HG02884 (cell line): ENCODE measurements around the gene KCNQ1.

Experiments used
- ATAC-seq: cut with Tn5 transposase; IDR thresholded peaks from one replicate; pipeline ENCODE4 v1.9.1; 2021; ENCODE audit warnings: mild to moderate bottlenecking, moderate library complexity; ENCODE audit not compliant: unreplicated experiment

The KCNQ1 gene

DNA sequence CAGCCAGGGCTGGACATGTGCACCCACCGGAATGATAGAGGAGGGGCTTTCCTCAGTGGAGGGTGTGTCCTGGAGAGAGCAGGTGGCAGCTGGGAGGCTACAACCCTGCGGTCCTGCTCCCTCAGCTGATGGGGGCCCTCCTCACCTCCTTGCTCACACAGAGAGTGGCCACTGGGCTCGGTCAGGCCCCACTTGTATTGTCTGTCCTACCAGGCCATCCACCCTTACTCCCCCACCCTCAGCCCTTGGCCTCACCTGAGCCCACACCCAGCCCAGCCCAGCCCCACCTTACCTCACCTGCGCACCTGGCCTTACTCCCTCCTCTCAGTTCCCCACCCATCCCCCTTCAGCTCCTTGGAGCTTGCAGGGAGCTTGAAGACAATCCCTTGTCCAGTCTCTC is 3.6 kb upstream of the KCNQ1 start:
- no peak for ATAC-seq

- no peak for ATAC-seq
Observed at GRCh38 chr11:2442589-2442988, 2.2 kb upstream of the KCNQ1 start.

DNA sequence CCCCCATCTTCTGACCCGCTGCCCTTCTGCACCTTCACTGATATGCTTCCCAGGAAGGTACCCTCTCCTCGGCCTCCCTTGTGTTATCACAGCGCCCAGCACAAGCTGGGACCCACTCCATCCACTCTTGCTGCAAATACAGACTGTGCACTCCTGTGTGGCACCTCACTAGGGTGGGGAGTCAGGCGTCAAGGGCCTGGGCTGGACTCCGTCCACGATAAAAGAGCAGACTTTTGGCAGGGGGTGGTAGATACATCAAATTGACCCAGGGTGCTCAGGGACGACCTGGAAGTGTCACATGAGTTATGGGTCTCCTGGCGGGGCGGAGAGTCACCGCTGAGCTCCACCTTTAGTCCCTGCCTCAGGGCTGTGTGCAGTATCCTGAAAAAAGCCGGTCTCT is 1.4 kb upstream of the KCNQ1 start:
- ATAC-seq, result no peak

- ATAC-seq, result no peak
Observed at GRCh38 chr11:2443881-2444820, 657 bp upstream of the KCNQ1 start, which contains the start of gene TRPM5. TSS of gene TRPM5 (minus strand) at chr11:2444514. CDS start at chr11:2423036, 21,478 bp downstream.

DNA sequence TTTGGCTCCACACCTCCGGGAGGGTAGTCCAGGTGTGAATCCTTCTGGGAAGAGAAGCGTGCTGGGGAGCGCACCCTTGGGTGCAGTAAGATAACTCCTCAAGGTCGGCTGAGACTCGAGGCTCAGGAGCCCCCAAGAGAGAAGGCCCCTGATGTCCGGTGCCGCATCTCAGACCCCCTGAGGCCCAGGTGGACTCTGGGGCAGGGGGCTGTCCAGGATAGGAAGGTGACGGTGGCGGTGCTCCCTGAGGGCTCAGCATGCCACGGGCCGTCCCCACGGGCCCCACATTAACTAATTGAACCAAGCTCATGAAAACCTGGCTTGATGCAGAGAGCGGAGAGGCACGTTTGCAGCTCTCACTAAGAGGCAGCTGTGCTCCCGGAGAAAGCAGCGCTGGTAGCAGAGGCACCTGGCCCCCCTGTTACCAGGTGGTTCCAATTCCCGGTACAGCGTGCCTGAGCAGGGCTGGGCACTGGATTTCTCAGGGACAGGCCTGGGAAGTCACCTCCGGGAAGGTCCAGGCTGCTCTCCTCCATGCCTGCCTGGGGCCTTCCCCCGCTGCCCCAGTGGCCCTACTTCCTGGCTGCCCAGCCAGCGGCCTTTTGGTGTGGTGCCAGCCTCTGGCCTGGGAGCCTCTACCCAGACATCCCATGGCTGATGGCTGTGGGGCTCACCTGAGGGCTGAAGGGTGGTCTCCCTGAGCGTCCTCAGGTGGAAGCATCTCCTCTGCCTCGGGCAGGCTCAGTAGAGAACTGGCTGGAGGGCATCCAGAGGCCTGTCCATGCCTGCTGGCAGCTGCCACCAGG is 1.1 kb downstream of the KCNQ1 start:
- ATAC-seq, result no peak

- ATAC-seq, result no peak
Observed at GRCh38 chr11:2446590-2447252, 1.9 kb downstream of the KCNQ1 start.

- ATAC-seq, result no peak
Observed at GRCh38 chr11:2447253-2447950, 2.6 kb downstream of the KCNQ1 start.

GRCh38 chr11:2447951-2448650 is 3.3 kb downstream of the KCNQ1 start:
- ATAC-seq, result no peak

GRCh38 chr11:2448661-2449547 is 4.1 kb downstream of the KCNQ1 start:
- no peak for ATAC-seq

DNA sequence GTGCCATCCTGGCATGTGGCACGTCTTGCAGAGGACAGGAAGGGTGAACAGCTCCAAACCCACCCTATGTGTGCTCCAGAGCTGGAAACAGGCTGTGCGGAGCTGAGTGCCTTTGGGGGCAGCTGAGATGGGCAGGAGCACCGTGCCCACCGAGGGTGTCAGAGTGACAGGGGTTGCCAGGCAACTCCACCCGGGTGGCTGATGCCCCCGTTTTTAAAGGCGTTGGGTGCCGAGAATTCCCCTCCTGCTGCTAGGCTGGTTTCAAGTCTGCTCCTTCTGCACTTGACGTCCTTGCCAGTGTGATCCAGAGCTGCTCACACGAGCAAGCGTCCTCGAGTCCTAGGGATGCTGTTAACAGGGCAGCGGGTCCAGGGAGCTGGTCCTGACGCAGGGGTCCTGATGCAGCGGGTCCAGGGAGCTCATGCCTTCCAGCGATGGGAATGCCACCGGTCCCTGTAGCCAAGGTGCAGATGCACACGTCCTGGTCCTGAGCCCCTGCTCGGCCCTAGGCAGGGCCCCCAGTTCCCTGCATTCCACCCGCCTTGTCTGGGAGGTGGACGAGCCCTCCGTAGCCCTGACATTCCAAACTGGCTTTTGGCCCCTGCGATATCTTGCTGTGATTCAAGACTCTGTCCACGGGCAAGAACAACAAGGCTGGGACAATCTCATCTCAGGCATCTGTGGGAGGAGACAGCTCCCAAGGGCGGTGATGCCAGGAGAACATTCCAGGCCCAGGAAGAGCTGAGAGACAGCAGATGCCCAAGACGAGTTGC is 4.9 kb downstream of the KCNQ1 start:
- no peak for ATAC-seq

- ATAC-seq, result no peak
Observed at GRCh38 chr11:2450321-2451041, 5.7 kb downstream of the KCNQ1 start.

- ATAC-seq, result no peak
Observed at GRCh38 chr11:2451336-2451735, 6.5 kb downstream of the KCNQ1 start.

DNA sequence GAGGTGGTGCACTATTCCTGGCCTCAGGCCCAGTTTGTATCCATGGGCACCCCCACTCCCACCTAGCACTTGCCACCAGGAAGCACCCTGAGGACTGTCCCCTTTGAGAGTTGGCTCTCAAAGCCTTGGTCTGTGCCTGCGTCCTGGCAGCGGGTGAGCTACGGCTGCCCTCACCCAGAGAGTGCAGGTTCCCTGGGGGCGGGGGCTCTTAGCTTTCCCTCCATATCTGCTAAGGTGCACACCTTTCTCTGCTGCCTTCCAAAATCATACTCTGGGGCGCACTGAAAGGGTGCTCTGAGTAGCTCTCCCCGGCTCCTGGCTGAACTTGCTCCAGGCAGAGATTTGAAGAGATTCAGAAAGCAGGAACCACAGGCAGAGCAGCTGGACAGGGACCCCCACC is 7.1 kb downstream of the KCNQ1 start:
- ATAC-seq, result no peak

GRCh38 chr11:2452321-2453012 is 7.7 kb downstream of the KCNQ1 start:
- no peak for ATAC-seq

GRCh38 chr11:2453436-2453835 is 8.6 kb downstream of the KCNQ1 start:
- ATAC-seq, result no peak

DNA sequence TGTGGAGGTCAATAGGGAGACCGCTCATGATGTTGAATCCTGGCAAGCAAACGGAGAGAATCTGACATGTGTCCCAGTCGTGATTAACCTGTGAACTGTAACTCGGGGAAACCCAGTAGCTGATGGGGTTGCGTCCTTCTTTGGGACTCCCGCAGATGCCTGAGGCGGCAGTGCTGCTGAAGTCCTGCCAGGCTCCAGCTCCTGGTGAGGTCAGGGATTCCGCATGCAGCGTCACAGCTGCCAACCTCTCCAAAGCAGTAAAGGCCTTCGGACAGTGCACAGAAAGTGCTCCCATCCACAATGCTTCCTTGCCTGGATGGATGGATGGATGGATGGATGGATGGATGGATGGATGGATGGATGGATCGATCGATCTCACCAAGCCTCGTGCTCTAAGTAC is 13.5 kb downstream of the KCNQ1 start:
- ATAC-seq, result no peak
